GM12891 (cell line): ENCODE results near the gene GPC3.
A peak's percentile ranks its signal among the peaks of the same experiment; 100 is the strongest.

Experiments
- DNase-seq: peaks from one replicate; pipeline ENCODE4 v3.0.0; 2011; ENCODE audit warnings: low spot score; ENCODE audit not compliant: insufficient read length
- FAIRE-seq: peaks from 2 replicates; lab custom pipeline; 2011; peaks lifted over from hg19 to GRCh38; lab: Jason Lieb, UNC
- PAX5 ChIP-seq: IDR thresholded peaks from 2 replicates; pipeline ENCODE4 v1.6.1; 2011; ENCODE audit warnings: low read length, moderate library complexity, mild to moderate bottlenecking; ENCODE audit not compliant: insufficient read depth, severe bottlenecking
- POLR2A ChIP-seq: IDR thresholded peaks from 2 replicates; pipeline ENCODE4 v1.6.1; 2011; ENCODE audit warnings: low read depth, low read length, control low read depth
- POLR2AphosphoS5 ChIP-seq: IDR thresholded peaks from 2 replicates; pipeline ENCODE4 v1.6.1; 2011; ENCODE audit warnings: low read depth, low read length, control low read depth
- POU2F2 ChIP-seq: IDR thresholded peaks from 2 replicates; pipeline ENCODE4 v1.6.1; 2011; ENCODE audit warnings: low read depth, mild to moderate bottlenecking, control low read depth, low read length, moderate library complexity
- SPI1 ChIP-seq: IDR thresholded peaks from 2 replicates; pipeline ENCODE4 v1.6.1; 2011; ENCODE audit warnings: low read depth, low read length, control low read depth
- TAF1 ChIP-seq: IDR thresholded peaks from 2 replicates; pipeline ENCODE4 v1.6.1; 2011; ENCODE audit warnings: low read depth, low read length, control low read depth

Gene GPC3

DNA sequence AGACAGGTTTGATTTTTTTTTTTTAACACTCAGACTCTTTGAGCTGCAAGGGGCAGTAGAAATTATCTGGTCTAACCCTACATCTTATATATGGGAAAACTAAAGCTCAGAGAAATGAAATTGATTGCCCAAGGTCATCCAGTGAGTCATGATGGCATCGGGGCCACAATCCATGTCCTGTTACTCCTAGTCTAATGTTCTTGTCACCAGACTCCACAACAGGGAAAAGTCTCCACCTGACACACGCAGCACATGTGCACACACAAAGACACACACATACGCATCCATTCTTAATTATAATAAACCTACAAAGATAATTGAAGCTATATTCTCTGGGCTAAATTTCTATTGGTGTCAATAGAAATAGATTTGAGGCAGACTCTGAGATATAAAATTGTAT is 48.4 kb downstream of the GPC3 start:
- TF ChIP-seq PAX5 (no peak), POU2F2 (no peak), TAF1 (no peak), POLR2AphosphoS5 (no peak)
- FAIRE-seq, result no peak

DNA sequence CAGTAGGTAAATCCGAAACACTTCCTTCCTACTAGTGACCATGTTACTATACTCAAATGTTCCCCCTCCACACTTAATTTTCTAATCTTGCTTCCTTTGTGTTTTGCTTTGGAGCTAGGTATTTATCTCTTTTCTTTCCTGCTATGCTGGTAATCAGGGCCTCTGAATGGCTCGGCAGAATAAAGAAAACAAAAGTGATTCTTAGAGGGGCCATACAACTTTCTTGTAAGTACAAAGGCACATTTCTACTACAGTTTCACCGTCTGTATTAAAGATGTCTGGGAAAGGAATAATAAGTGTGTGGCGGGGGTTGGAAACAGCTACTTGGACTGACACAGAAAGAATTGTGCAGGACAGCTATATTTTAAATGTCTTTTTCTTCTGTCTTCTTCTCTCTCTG is 50.3 kb downstream of the GPC3 start:
- DNase-seq (no peak), FAIRE-seq (no peak)
- TF ChIP-seq PAX5, result no peak
- TF ChIP-seq POU2F2, result no peak
- no peak for TF ChIP-seq POLR2A
- TF ChIP-seq SPI1, result no peak
- TF ChIP-seq POLR2AphosphoS5, result no peak
- no peak for TF ChIP-seq TAF1

More for the DNA sequence above, 48.4 kb downstream of the GPC3 start:
- no peak for DNase-seq

DNA sequence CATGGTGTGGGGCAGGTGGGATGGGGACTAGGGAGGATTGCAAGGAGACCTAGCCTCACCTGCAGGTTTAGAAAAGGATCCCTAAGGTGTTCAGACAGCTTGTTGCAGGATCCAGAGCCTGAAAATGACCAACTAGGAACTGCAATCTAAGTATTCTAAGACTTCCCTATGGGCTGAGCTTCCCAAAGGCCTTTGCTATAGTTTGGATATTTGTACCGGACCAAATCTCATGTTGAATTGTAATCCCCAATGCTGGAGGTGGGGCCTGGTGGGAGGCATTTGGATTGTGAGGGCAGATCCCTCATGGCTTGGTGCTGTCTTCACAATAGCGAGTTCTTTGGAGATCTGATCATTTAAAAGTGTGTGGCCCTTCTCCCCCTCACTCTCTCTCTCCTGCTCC is 52.1 kb downstream of the GPC3 start:
- DNase-seq (no peak), FAIRE-seq (no peak)
- TF ChIP-seq PAX5, result no peak
- no peak for TF ChIP-seq POU2F2
- no peak for TF ChIP-seq POLR2A
- TF ChIP-seq SPI1, result no peak

DNA sequence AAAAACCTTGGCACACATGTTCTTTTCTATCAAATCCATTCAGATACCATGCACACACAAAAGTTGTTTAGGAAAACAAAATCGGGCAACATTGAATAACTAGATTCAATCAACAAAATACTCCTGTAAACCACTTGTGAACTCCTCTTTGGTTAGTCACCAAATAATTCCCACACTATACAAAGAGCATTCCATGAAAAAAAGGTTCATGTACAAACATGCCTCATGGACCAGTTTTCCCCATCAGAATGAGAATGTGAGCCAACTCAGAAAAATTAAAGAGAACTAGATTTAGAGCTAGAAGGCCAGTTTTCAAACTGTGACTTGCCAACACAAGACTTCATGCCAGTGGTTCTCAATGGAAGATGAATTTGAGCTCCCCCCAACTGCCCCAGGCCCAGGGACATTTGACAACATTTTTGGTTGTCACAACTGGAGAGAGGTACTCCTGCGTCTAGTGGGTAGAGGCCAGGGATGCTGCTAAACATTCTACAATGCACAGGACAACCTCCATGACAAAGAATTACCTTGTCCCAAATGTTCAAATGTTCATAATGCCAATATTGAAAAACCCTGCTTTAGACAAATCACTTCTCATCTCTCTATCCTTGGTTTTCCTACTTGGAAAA is 55.4 kb downstream of the GPC3 start:
- DNase-seq (no peak), FAIRE-seq (no peak)
- TF ChIP-seq SPI1 (no peak), POU2F2 (no peak), PAX5 (no peak), POLR2A (no peak), TAF1 (no peak), POLR2AphosphoS5 (no peak)

DNA sequence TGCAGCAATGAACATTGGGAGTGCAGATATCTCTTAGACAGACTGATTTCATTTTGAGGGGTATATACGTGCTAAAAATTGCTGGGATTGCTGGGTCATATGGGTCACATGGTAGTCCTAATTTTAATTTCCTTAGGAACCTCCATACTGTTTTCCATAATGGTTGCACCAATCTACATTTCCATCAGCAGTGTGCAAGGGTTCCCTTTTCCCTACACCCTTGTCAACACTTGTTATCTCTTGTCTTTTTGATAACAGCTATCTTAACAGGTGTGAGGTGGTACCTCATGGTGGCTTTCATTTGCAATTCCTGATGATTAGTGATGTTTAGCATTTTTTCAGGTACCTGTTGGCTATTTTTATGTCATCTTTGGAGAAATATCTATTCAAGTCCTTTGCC is 57.0 kb downstream of the GPC3 start:
- no peak for DNase-seq
- TF ChIP-seq TAF1, result no peak
- TF ChIP-seq SPI1, result no peak
- TF ChIP-seq PAX5, result no peak
- no peak for TF ChIP-seq POLR2AphosphoS5
- no peak for TF ChIP-seq POLR2A
- no peak for TF ChIP-seq POU2F2
- peak; percentile 43 for FAIRE-seq

DNA sequence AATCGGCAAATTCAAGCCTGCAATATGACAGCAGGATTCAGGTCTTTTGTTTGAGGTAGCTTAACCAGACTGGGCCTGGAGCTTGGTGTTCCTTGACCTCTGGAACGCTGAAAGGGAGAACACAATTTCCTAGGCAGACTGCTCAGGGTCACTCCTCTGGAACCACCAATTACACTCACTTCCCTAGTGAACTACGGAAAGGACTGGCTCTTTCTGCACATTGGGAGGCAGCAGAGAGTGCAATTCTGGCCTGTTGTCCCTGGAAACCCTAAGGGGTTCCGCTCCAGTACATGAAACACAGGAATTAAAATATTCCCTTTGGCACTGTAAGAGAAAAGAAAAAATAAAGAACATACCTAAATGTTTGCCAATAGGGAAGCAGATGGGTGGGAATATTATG is 58.6 kb downstream of the GPC3 start:
- no peak for TF ChIP-seq PAX5
- no peak for TF ChIP-seq POLR2AphosphoS5
- TF ChIP-seq POU2F2, result no peak
- DNase-seq (no peak), FAIRE-seq (no peak)

DNA sequence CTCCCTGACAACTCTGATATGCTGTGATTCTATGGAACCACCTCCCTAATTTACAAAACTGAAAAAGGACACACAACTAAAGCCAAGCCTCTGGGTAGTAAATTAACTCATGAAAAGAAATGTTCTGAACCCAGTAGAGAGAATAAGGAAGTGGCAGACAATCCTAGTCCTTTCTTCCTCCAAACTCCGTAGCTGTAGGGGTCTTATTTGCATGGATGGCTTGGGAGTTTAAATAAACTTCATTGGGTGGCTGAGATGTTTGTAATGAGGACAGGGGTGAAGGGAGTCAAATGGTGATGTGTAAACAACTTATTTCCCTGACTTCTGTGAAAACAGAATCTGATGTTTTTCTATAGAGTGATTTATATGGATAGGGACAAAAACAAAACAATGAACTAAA is 59.3 kb downstream of the GPC3 start:
- TF ChIP-seq POU2F2 (no peak), SPI1 (no peak), POLR2A (no peak), PAX5 (no peak), TAF1 (no peak), POLR2AphosphoS5 (no peak)
- FAIRE-seq, result no peak

DNA sequence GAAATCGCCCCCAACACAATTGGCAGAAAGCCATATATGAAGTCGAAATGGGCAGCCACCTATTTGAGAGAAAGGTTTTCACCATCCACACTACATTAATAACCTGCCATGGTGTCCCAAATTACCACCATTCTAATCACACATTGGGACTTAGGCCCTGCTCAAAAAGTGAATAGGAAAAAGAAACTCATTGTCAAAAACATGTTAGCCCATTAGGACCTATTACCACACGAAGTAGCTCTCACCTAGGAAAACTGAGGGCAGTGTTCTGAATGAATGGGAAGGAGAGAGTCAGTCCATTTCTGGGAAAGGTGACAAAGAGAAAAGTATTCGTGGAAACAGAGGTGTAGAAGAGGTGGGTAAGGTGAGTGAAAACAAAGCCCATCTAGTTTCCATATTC is 60.8 kb downstream of the GPC3 start:
- FAIRE-seq (peak; percentile 33), DNase-seq (no peak)
- TF ChIP-seq TAF1 (no peak), POLR2AphosphoS5 (no peak), PAX5 (no peak), SPI1 (no peak), POLR2A (no peak), POU2F2 (no peak)

More for the DNA sequence above, 59.3 kb downstream of the GPC3 start:
- DNase-seq, result no peak

DNA sequence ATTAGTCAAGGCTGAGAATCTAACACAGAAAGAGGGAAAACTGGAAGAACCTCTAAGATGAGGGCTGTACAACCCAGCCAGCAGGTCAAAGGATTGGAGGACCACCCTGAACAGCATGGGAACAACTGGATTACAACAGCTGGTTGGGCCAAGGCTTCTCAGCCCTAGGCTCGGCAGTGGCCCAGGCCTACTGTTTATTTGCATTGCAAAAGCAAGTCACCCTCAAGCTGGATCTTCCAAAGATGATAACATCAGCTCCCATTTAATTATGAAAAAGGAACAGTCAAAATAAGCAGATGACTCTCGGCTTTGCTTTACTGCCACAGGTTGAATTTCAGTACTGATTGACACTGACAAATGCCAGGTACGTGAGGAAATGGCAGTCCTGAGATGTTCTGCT is 61.8 kb downstream of the GPC3 start:
- no peak for TF ChIP-seq POU2F2
- TF ChIP-seq TAF1, result no peak
- no peak for TF ChIP-seq POLR2AphosphoS5
- DNase-seq, result no peak
- FAIRE-seq, result no peak

DNA sequence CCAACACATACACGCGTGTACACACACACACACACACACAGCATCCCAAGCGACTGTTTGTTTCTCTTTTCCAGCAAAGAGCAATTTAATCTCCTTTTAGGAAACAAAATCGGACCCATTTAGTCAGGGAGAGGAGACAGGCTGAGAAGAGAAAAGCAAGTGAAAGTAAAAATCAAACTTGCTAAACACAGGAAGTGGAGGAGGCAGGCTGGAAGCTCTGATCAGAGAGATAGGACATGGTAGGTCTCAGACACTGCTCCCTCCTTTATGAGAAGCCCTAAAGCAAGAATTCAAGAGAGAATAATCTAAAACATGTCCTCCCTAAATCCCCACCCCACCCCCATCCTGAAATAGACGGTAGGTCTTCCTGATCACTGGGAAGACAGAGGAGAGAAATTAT is 62.3 kb downstream of the GPC3 start:
- TF ChIP-seq PAX5 (no peak), SPI1 (no peak), POLR2A (no peak), TAF1 (no peak), POU2F2 (no peak), POLR2AphosphoS5 (no peak)
- FAIRE-seq, result peak; percentile 86
- DNase-seq, result no peak
